ENCODE results near the gene RDH12. TPM values are rescaled to one million over a fixed set of nuclear protein-coding genes. Genes with fewer than 3 reads are reported as not detected.
"Not testable (repeated sequence)": the region's sequence is repeated elsewhere in the genome, so short reads cannot be mapped to it uniquely, and the experiment has no call there.

The RDH12 gene
- total RNA-seq = not detected in 2 replicates
- not detected in 2 replicates for polyA plus RNA-seq
- not detected in 2 replicates for polyA plus RNA-seq (2011; cell fraction: cytosol; rRNA removed)
- polyA plus RNA-seq (2011; cell fraction: nucleus; rRNA removed) = not detected in 2 replicates
- polyA plus RNA-seq (2012) = not detected in 2 replicates
- not detected in 2 replicates for polyA minus RNA-seq
- polyA minus RNA-seq (2011; cell fraction: cytosol; rRNA and poly(A)+ RNA removed) = not detected
- not detected in 2 replicates for polyA minus RNA-seq (2011; cell fraction: nucleus; rRNA and poly(A)+ RNA removed)
- percentile 3 among the genes with signal in this experiment for Bru-seq, nascent RNA
- BruChase-seq, experiment 1, labeled RNA remaining after a 6-hour chase = not detected
- not detected for BruChase-seq, experiment 2, labeled RNA remaining after a 2-hour chase
- long read RNA-seq = 0 reads

GRCh38 chr14:67701492-67701891 lies at the start of gene RDH12:
RDH12 (plus strand) TSS chr14:67701886; CDS start chr14:67722643, 20,757 bp downstream.
- DNase-seq (ENCODE audit: low read depth, low spot score); POLR2A ChIA-PET; H3K4me1 ChIP-seq (ENCODE audit: control insufficient read depth, extremely low read depth, insufficient read depth, low read length); H3K4me3 ChIP-seq (replicated peaks in 1 of 3; ENCODE audit: insufficient read depth in 1 of 3, low read depth in 1 of 3, low read length in 3 of 3); H4K20me1 ChIP-seq (replicated peaks; ENCODE audit: control insufficient read depth, extremely low read depth, insufficient read depth, low read length); dilution Hi-C loops (cut with MboI; ENCODE audit: extremely low pct_ligation_motif_present, low sequenced_read_pairs); FAIRE-seq; H3K9me3 ChIP-seq (replicated peaks; ENCODE audit: control insufficient read depth, insufficient read depth, low read length); H3K9ac ChIP-seq (replicated peaks; ENCODE audit: extremely low read depth, insufficient read depth, low read length); H3K79me2 ChIP-seq (ENCODE audit: control insufficient read depth, insufficient read depth, low read length); BruUV-seq (replicated peaks); H3K27me3 ChIP-seq (ENCODE audit: control insufficient read depth in 2 of 2, insufficient read depth in 2 of 2, low read length in 2 of 2); H2AFZ ChIP-seq (ENCODE audit: low read depth, low read length); H3K9me1 ChIP-seq (replicated peaks; ENCODE audit: control insufficient read depth, extremely low read depth, insufficient read depth, low read length); H3K4me2 ChIP-seq (ENCODE audit: insufficient read depth, low read length); H3K36me3 ChIP-seq (ENCODE audit: control insufficient read depth in 2 of 2, extremely low read depth in 1 of 2, insufficient read depth in 2 of 2, low read length in 2 of 2); H3K27ac ChIP-seq (ENCODE audit: insufficient read depth, low read depth, low read length): not testable (repeated sequence)
- CTCF ChIA-PET = interaction anchor here (0.8 to 7.0 kb wide), 6 partner anchors 13 to 275 kb away, joined by 3 to 394 read pairs (median 106); partner anchors contain the start of genes ARG2, PIGH and VTI1B
- intact Hi-C loops (cut with micrococcal nuclease) = loop anchor here (10.0 kb wide), 1 partner anchor 1207 kb away; no protein-coding TSS in a partner anchor

DNA sequence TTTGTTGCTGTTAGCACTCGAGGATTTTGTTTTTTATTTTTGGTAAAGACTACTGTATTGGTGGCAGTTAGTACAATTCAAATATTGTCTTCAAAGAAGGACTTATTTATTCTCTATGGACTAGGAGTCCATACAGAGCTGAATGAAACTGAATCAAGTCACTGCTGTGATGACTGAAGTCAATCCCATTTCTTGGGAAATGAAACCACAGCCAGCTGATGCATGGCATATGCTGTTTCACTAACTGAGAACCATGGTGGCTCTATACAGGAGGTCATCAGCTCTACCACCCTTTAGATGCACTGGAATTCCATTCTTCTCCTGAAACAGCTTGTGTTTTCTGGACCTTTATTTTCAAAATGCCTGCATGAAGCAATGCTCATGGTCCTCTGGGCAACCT lies 49.5 kb upstream of the RDH12 start:
- Histone ChIP-seq H3K4me3 (replicated peaks in 1 of 3; ENCODE audit: insufficient read depth in 1 of 3, low read depth in 1 of 3, low read length in 3 of 3) (no peak overlapping the region), H3K9me3 (replicated peaks; ENCODE audit: control insufficient read depth, insufficient read depth, low read length) (no peaks in the 10 kb centered on the region), H3K9me1 (replicated peaks; ENCODE audit: control insufficient read depth, extremely low read depth, insufficient read depth, low read length) (no peaks in the 10 kb centered on the region), H3K4me1 (ENCODE audit: control insufficient read depth, extremely low read depth, insufficient read depth, low read length) (no peaks in the 10 kb centered on the region), H3K4me2 (ENCODE audit: insufficient read depth, low read length) (no peak overlapping the region), H3K27me3 (ENCODE audit: control insufficient read depth in 2 of 2, insufficient read depth in 2 of 2, low read length in 2 of 2) (no peaks in the 10 kb centered on the region), H4K20me1 (replicated peaks; ENCODE audit: control insufficient read depth, extremely low read depth, insufficient read depth, low read length) (no peaks in the 10 kb centered on the region), H3K79me2 (ENCODE audit: control insufficient read depth, insufficient read depth, low read length) (no peaks in the 10 kb centered on the region), H2AFZ (ENCODE audit: low read depth, low read length) (no peak overlapping the region), H3K36me3 (ENCODE audit: control insufficient read depth in 2 of 2, extremely low read depth in 1 of 2, insufficient read depth in 2 of 2, low read length in 2 of 2) (peaks cover 26 to 42% of the 10 kb centered on the region in 2 experiments), H3K27ac (ENCODE audit: insufficient read depth, low read depth, low read length) (no peak overlapping the region), H3K9ac (replicated peaks; ENCODE audit: extremely low read depth, insufficient read depth, low read length) (no peak overlapping the region)
- ChIA-PET POLR2A (no interaction called here), CTCF (interaction anchor here (0.9 to 3.9 kb wide), 9 partner anchors 9 to 125 kb away, joined by 3 to 25 read pairs (median 3); partner anchors contain the start of gene PIGH)
- FAIRE-seq = no peak
- intact Hi-C loops (cut with micrococcal nuclease) (no loop called here), dilution Hi-C loops (cut with MboI; ENCODE audit: extremely low pct_ligation_motif_present, low sequenced_read_pairs) (no loop called here)
- TF ChIP-seq MYC (IDR thresholded peaks at IDR 0.05; ENCODE audit: low read depth, low read length) = no peak
- TF ChIP-seq, protein P1, sequence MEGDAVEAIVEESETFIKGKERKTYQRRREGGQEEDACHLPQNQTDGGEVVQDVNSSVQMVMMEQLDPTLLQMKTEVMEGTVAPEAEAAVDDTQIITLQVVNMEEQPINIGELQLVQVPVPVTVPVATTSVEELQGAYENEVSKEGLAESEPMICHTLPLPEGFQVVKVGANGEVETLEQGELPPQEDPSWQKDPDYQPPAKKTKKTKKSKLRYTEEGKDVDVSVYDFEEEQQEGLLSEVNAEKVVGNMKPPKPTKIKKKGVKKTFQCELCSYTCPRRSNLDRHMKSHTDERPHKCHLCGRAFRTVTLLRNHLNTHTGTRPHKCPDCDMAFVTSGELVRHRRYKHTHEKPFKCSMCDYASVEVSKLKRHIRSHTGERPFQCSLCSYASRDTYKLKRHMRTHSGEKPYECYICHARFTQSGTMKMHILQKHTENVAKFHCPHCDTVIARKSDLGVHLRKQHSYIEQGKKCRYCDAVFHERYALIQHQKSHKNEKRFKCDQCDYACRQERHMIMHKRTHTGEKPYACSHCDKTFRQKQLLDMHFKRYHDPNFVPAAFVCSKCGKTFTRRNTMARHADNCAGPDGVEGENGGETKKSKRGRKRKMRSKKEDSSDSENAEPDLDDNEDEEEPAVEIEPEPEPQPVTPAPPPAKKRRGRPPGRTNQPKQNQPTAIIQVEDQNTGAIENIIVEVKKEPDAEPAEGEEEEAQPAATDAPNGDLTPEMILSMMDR (IDR thresholded peaks at IDR 0.05; ENCODE audit: extremely low read depth in 1 of 2, insufficient read depth in 1 of 2, low read depth in 1 of 2, low read length in 2 of 2) = no peak
- BruUV-seq (replicated peaks) = no TSS peak
- DNase-seq (ENCODE audit: low read depth, low spot score) = no peak
